ENCODE data around the gene PDPK1.
A peak's percentile ranks its signal among the peaks of the same experiment; 100 is the strongest.
"Not testable (repeated sequence)": the region's sequence is repeated elsewhere in the genome, so short reads cannot be mapped to it uniquely, and the experiment has no call there.

The PDPK1 gene

DNA sequence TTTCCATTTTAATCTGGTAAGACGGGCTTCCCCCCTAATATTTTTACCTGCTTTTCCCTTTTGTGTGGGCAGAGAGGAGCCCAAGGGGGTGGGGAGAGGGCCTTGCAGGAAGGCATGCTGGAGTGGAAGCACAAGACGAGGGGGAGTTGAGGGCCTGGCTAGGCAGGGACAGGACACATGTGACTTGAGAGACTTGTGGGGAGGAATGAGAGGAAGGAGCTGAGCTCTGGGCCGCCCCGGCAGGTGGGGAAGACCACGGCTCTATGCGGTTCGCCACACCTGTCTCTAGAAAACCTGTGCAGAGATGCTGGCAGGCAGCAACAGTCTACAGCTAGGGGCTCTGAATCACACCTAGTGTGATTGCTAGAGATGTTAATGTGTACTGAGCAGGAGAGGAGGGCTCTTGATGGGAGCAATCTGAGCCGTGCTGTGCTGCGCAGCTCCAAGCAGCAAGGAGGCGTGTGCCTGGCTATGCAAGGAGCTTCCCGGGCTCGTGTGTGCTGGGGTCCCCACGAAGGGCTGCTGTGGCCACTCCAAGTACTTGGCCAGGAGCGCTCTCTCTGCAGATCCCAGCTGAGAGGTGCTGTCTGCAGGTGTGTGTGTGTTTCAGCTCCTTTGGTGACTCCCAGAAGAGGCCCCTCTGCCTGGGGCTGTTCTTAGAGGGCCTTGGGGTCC lies 50.2 kb downstream of the PDPK1 start:
- DNase-seq (ENCODE audit: low read depth, low spot score), result no peak

DNA sequence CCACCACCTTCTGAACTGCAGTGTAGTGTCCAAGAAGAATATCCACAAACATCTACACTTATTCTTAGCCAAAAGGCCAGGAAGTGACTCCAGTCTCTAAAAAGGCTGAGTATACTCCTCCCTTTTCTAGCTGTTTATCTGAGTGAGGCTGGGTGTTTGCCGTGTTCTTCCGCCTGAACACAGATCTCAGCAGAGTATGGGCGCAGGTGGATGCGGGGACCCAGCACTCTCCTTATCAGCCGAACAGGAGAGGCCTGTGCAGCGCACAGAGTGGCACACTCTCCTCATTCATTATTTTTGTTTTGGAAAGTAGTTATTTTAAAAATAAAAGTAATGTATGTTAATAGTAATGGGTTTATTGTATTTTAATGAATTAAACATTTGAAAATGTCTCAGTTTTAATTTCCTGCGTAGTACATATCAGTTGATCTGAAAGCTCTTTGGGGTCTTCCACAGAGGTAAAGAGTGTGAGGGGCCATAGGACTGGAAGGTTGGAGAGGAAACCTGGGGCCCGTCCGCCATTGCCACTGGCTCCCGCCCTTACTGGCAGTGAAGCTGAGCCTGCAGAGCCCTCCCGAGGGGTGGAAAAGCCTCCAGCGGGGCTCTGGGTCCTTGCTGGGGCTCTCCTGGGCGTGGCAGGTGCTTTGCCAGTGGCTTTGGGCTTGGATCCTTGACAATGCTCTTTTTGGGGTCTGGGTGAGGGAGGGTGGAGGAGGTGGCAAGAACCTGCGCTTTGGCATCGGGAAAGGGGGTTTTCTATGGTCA lies 53.8 kb downstream of the PDPK1 start:
- no peak for DNase-seq (ENCODE audit: low read depth, low spot score)

- DNase-seq (ENCODE audit: low read depth, low spot score), result no peak
Measured at GRCh38 chr16:2592786-2593185, 55.0 kb downstream of the PDPK1 start.

DNA sequence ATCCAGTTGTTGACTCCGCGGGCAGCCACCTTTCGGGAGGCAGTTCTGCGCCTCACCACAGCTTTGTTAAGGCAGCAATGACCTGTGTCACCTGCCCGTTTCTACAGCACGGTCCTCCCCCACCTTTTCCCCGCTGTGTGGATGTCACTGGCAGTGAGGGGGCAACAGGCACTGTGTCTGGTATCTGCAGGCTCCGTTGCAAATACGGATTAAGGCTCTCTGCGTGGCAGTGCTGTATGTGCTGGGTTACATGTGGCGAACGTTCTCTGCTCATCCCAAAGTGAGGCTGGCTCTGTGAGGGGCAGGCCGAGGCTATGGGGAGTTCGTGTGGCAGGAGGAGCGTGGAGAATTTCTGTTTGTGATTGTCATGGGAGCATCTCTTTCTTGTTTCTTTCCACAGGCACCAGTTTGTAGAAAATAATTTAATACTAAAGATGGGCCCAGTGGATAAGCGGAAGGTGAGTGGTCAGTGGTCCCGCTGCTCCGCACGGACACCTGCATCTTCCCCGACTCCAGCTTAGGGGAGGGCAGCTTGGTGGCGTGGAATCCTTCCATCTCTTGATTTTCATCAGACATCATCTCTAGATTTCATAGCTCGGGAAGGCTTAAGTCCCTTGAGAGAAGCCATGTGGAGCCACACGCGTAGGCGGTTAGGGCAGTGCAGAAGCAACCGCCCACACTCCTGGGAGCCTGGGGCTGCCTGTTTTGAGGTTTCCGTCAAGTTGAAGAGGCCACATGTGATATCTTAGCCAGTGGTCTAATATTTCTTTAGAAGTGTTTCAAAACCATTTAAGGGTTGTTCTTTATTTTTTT lies 57.8 kb downstream of the PDPK1 start:
- DNase-seq (ENCODE audit: low read depth, low spot score), result no peak

GRCh38 chr16:2596747-2597559 lies 59.1 kb downstream of the PDPK1 start:
- no peak for DNase-seq (ENCODE audit: low read depth, low spot score)

DNA sequence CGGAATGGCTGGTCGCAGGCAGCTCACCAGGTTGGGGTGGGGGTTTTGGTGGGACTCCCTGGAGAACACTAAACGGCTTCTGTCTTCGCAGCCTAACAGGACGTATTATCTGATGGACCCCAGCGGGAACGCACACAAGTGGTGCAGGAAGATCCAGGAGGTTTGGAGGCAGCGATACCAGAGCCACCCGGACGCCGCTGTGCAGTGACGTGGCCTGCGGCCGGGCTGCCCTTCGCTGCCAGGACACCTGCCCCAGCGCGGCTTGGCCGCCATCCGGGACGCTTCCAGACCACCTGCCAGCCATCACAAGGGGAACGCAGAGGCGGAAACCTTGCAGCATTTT lies 59.7 kb downstream of the PDPK1 start:
- DNase-seq (ENCODE audit: low read depth, low spot score), result no peak

DNA sequence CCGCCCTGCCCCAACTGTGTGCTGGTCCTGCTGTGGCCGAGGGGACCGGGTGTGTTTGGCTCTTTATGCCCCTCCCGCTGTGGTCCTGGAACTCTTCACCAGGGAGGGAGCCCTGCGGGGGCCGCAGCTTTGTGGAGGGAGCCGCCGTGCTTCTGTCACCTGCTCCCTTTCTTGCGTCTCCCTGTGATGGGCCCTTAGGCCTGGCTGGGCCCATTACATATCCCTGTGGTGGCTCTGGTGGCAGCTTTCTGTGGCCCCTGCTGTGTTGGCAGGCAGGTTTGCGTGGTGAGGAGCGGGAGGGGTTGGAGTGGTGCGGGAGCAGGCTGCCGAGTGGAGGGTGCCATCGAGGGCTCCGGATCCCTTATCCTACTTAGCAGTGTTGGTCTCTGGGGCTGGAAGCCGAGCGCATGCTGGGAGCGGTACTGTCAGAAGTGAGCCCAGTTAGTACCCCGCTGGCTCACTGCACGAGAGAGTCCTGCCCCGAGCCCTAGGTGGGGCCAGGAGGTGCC lies 60.4 kb downstream of the PDPK1 start:
- DNase-seq (ENCODE audit: low read depth, low spot score), result no peak

GRCh38 chr16:2598723-2599122 lies 60.9 kb downstream of the PDPK1 start:
- no peak for DNase-seq (ENCODE audit: low read depth, low spot score)

DNA sequence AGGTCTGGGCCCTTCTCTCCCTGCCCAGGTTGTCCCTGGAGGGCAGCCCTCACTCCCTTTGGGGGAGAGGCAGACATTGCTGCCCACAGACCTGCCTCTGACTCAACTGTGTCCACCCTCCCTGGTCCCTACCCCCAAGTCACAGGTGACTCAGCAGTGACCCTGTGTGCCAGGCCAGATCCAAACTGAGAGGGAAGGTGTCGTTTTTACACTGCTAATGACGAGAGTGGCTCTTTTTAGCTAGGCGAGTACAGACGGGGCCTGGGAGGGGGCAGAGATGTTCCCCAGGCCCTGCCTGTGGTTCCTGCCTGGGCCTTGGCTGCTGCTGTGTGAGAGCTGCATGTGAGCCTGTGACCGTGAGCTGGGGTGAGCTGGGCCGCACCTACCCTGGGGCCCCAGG lies 61.3 kb downstream of the PDPK1 start:
- DNase-seq (ENCODE audit: low read depth, low spot score), result not testable (repeated sequence)

DNA sequence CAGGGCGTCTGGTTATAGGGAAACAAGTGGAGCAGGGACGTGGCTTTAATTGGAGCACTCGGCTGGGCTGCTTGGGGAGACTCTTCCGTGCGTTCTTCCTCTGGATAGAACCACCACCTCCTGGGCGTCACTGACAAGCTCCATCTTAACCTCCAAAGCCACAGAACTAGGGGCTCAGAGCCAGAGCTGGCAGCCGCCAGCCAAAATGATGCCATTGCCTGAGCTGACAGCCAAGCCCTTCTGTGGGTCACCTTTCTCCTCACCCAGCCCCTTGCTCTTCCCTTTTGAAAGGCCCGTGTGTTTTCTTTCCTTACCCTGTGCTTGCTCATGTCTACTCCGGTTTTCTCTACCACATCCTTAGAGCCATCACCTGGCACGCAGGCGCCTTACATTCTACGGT lies 62.0 kb downstream of the PDPK1 start:
- DNase-seq (ENCODE audit: low read depth, low spot score), result not testable (repeated sequence)

DNA sequence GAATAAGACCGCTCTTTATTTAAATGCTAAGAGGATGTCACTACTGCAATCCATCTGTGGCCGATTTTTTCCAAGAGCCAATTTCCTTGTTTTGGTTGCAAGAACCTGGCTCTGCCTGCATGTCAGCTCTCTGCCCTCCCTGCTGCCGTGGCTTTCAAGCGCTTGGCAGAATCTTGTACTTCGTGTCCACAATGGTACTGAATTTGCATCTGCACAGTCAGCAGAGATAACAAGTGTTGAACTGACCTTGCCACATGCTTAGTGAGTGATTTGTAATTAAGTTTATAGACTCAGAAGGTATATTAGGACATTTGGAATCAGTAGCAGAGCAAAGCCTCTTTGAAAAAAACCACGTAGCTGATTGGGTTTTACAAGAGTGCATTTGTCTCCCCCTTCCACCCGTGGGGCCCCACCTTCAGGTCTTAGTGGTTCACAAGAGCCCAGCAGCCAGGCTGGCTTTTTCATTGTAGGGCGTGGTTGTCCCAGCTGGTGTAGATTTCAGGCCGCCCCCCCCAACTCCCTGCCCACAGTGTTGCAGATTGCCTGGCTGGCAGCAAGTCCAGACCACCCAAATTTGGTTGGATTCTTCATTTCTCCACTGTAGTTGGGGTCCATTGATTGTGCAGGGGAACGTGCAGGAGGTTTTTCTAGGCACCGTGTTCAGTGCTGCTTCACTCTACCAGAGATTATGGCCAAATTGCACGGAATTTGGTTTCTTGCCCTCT lies 63.6 kb downstream of the PDPK1 start:
- not testable (repeated sequence) for DNase-seq (ENCODE audit: low read depth, low spot score)

DNA sequence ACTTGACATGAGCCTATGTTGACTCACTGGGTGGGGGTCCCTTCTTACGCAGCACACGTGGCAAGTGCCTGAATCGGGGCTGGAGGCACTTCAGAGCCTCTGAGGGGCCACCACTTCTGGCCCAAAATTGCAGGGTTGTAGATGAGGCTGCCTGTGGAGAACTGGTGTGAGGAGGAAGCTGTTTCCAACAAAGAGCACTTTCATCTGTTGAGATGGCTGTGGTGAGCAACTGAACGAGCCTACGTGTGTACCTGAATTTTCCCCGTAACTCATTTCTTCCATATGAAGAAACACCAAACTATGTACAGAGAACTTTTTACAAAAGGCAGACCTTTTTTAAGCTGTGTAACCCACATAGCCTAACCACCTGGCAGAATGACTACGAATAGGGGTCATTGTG lies 64.4 kb downstream of the PDPK1 start:
- DNase-seq (ENCODE audit: low read depth, low spot score), result not testable (repeated sequence)

DNA sequence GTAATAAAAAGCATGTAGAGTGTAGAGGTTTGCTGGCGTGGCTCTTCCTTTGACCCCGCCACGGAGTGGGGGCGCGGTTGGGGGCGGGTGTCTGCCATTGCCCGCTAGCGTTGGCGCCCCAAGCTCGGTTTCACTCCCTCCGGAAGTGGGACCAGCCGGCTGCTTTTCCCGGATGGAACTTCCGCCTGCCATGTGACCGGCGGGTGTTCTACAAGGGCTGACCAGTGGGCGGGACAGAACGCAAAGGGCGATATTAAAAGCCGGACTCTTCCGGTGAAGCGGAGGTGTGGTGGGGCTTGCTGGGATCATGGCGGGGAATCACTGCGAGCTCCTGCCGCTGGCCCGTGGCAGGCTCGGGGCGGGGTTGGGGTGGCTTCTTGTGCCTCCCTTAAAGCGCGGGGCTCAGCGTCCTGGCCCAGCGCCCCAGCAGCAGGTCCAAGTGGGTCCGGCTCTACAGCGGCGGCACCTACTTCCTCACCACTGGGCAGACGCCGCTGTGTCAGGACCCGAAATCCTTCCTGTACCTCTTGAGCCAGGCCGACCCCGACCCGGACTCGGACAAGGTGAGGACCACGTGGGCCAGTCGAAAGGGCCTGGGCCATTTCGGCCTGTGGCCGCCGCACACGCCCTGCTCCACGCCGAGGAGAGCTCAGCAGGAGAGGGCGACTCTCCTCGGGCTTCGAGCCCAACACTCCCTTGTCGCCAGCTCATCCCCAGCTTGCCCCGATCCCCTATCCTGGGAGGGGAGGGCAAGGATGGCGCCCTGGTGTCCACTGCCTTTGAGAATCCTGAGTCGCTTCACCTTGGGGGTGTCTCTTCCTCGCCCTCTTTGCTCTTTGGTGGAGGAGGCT lies 65.6 kb downstream of the PDPK1 start:
- peak; percentile 97 for DNase-seq (ENCODE audit: low read depth, low spot score)

- peak; percentile 15 for DNase-seq (ENCODE audit: low read depth, low spot score)
Measured at GRCh38 chr16:2604016-2604369, 66.2 kb downstream of the PDPK1 start.

- not testable (repeated sequence) for DNase-seq (ENCODE audit: low read depth, low spot score)
Measured at GRCh38 chr16:2606820-2607219, 69.0 kb downstream of the PDPK1 start.

DNA sequence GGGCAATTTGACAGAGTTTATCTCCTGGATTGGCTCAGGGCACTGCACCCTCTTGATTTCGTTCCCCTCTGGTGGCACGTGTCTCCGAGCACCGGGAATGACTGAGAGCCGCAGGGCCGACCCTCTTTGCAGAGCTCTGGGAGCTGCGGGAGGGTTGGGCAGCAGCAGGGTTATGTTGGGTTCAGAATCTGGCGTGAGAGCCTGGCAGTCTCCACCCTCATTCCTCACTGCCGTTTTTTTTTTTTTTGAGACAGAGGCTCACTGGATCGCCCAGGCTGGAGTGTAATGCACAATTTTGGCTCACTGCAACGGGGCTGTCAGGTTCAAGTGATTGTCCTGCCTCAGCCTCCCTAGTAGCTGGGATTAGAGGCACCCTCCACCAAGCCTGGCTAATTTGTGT lies 71.5 kb downstream of the PDPK1 start:
- DNase-seq (ENCODE audit: low read depth, low spot score), result not testable (repeated sequence)

DNA sequence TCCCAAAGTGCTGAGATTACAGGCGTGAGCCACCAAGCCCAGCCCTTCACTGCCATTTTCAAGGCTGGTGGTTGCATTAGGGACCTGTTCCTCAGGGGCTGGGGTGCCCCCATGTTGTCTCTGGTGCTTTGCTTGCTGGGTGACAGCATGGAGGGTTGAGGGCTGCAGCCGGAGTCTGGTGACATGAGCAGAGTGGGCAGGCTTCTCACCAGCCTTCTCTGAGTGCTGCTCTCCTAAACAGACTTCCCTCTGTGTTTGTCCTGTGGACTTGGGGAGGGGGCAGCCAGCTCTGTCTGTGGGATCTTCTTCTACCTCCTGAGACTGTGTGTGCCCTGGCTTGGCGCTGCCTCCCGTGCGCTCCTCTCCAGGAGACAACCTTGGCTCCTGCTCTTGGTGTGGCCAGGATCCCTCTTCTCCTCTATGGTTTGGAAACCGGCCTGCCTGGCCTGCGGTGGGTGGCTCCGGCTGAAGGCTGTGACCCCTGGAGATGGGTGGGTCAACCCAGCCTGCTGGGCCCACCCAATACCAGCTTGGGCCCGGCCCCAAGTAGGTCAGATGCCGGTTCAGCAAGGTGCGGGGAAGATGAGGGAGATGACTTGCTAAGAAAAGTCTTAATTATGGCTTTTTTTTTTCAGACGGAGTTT lies 72.1 kb downstream of the PDPK1 start:
- DNase-seq (ENCODE audit: low read depth, low spot score), result no peak

GRCh38 chr16:2610781-2611498 lies 73.1 kb downstream of the PDPK1 start:
- no peak for DNase-seq (ENCODE audit: low read depth, low spot score)

GRCh38 chr16:2611499-2611862 lies 73.7 kb downstream of the PDPK1 start:
- no peak for DNase-seq (ENCODE audit: low read depth, low spot score)

Data from ELF-1 (cell line).